Gastrocnemius medialis (tissue), 4 donors: Measurements from ENCODE around the gene RASSF10. TPM values are rescaled to one million over a fixed set of nuclear protein-coding genes. Genes with fewer than 3 reads are reported as not detected.

Experiments used
- ATAC-seq, 2 donors: fragments of 150-250 bp; one replicate each; pipeline ENCODE4 v1.9.1; 2016
- DNase-seq, 2 donors: peaks; one replicate each; pipeline ENCODE4 v3.0.0-alpha.2; 2019
- H3K27ac ChIP-seq, 4 donors: fragments of 200-600 bp; sonication (generic); 1 replicate in 1 of 4; 2 replicates in 3 of 4; pipeline ENCODE4 v1.5.1; 2016 to 2018; ENCODE audit warnings: mild to moderate bottlenecking in 2 of 4, moderate library complexity in 1 of 4
- H3K27me3 ChIP-seq, 3 donors: fragments of 200-600 bp; sonication (generic) in 2 of 3; 1 replicate in 1 of 3; 2 replicates in 2 of 3; pipeline versions ENCODE4 v1.5.1 to v1.6.0; 2016 to 2019; ENCODE audit warnings: mild to moderate bottlenecking in 1 of 3, moderate library complexity in 1 of 3
- H3K36me3 ChIP-seq, 2 donors: fragments of 200-600 bp; sonication (generic) in 1 of 2; one replicate each; pipeline ENCODE4 v1.5.1; 2017 to 2018
- H3K4me1 ChIP-seq, 2 donors: fragments of 200-600 bp; sonication (generic) in 1 of 2; one replicate each; pipeline ENCODE4 v1.5.1; 2016 to 2017; ENCODE audit warnings: mild to moderate bottlenecking in 2 of 2
- H3K4me3 ChIP-seq, 4 donors: fragments of 200-600 bp; sonication (generic) in 3 of 4; 1 replicate in 1 of 4; 2 replicates in 3 of 4; pipeline ENCODE4 v1.5.1; 2016 to 2019; ENCODE audit warnings: mild to moderate bottlenecking in 2 of 4
- H3K9me3 ChIP-seq, 3 donors: fragments of 200-600 bp; sonication (generic) in 2 of 3; 1 replicate in 1 of 3; 2 replicates in 2 of 3; pipeline ENCODE4 v1.5.1; 2016 to 2019
- POLR2A ChIP-seq, 2 donors: fragments of 450-650 bp; IDR thresholded peaks; one replicate each; pipeline ENCODE4 v1.6.1; 2017; ENCODE audit warnings: antibody characterized with exemption in 2 of 2, mild to moderate bottlenecking in 2 of 2, moderate library complexity in 2 of 2
- in situ Hi-C, 4 donors: fragments of 200-750 bp; cut with MboI; loops; one replicate each; pipeline versions ENCODE4 v1.15.0 to v1.8.0; 2017; ENCODE audit warnings: low sequenced_read_pairs in 4 of 4
- intact Hi-C: fragments of 100-400 bp; cut with DNase I; formaldehyde crosslinking; loops from one replicate; pipeline ENCODE4 v1.15.1; 2023; ENCODE audit warnings: low total_unique reads
- total RNA-seq, 4 donors: library from RNA; depleted of rRNA; stranded (reverse); fragments of >200 nt; gene quantifications; one replicate each; pipeline versions ENCODE4 v1.1.0 to v1.2.3, GENCODE V29; 2016
- TF ChIP-seq, protein P1 (sequence below), 5 experiments: fragments of 450-650 bp in 3 of 5; fragments of 200-600 bp in 2 of 5; sonication (generic) in 2 of 5; IDR thresholded peaks in 4 of 5; conservative IDR thresholded peaks in 1 of 5; 1 replicate in 4 of 5; 2 replicates in 1 of 5; pipeline ENCODE4 v1.5.1; 2016 to 2019; ENCODE audit warnings: antibody characterized with exemption in 5 of 5, mild to moderate bottlenecking in 3 of 5, moderate library complexity in 3 of 5

RASSF10 gene
- total RNA-seq, 4 donors from 2014 or later: 0.11 to 0.62 (median 0.25) TPM; not detected in 1

- DNase-seq (no peak), ATAC-seq (no peak)
- H3K4me3 ChIP-seq: no peak overlapping the region
- no peak overlapping the region for H3K27ac ChIP-seq
- H3K36me3 ChIP-seq: no peaks in the 10 kb centered on the region
- intact Hi-C loops (no loop called here), in situ Hi-C loops (no loop called here)
- H3K4me1 ChIP-seq: peaks cover 0 to 16% of the 10 kb centered on the region in 2 donors
- H3K27me3 ChIP-seq: peaks cover 47 to 70% (median 53%) of the 10 kb centered on the region in 3 donors
- no peaks in the 10 kb centered on the region for H3K9me3 ChIP-seq
- no peak for TF ChIP-seq POLR2A (IDR thresholded peaks at IDR 0.05)
- TF ChIP-seq, protein P1, sequence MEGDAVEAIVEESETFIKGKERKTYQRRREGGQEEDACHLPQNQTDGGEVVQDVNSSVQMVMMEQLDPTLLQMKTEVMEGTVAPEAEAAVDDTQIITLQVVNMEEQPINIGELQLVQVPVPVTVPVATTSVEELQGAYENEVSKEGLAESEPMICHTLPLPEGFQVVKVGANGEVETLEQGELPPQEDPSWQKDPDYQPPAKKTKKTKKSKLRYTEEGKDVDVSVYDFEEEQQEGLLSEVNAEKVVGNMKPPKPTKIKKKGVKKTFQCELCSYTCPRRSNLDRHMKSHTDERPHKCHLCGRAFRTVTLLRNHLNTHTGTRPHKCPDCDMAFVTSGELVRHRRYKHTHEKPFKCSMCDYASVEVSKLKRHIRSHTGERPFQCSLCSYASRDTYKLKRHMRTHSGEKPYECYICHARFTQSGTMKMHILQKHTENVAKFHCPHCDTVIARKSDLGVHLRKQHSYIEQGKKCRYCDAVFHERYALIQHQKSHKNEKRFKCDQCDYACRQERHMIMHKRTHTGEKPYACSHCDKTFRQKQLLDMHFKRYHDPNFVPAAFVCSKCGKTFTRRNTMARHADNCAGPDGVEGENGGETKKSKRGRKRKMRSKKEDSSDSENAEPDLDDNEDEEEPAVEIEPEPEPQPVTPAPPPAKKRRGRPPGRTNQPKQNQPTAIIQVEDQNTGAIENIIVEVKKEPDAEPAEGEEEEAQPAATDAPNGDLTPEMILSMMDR (IDR thresholded peaks at IDR 0.05 in 4 of 5, conservative IDR thresholded peaks at IDR 0.05 in 1 of 5): no peak
Observed at GRCh38 chr11:13007182-13008060, 1.7 kb upstream of the RASSF10 start.

DNA sequence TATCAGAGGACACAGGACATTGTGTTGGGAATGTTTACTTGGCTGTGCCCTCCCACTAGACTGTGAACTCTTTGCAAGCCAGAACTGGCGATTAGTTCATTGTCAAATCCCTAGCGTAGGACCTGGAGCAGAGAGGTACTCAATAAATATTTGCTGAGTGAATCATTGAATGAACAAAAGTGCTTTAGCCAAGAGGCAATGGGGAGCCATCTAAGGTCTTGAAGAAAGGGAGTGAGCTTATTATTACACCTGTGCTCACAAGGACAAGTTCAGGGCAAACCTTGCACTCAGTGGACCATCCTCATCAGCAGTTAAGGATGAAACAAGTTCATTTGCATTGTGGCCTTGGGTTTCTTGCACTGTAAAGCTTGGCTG is 1.1 kb upstream of the RASSF10 start:
- ATAC-seq (no peak), DNase-seq (no peak)
- Histone ChIP-seq H3K4me1 (peaks cover 0 to 16% of the 10 kb centered on the region in 2 donors), H3K27ac (no peak overlapping the region), H3K9me3 (no peaks in the 10 kb centered on the region), H3K27me3 (peaks cover 53 to 75% (median 58%) of the 10 kb centered on the region in 3 donors), H3K36me3 (no peaks in the 10 kb centered on the region), H3K4me3 (no peak overlapping the region)
- in situ Hi-C loops: no loop called here
- no peak for TF ChIP-seq POLR2A (IDR thresholded peaks at IDR 0.05)
- TF ChIP-seq, protein P1 (IDR thresholded peaks at IDR 0.05 in 4 of 5, conservative IDR thresholded peaks at IDR 0.05 in 1 of 5): no peak
- intact Hi-C loops: no loop called here

DNA sequence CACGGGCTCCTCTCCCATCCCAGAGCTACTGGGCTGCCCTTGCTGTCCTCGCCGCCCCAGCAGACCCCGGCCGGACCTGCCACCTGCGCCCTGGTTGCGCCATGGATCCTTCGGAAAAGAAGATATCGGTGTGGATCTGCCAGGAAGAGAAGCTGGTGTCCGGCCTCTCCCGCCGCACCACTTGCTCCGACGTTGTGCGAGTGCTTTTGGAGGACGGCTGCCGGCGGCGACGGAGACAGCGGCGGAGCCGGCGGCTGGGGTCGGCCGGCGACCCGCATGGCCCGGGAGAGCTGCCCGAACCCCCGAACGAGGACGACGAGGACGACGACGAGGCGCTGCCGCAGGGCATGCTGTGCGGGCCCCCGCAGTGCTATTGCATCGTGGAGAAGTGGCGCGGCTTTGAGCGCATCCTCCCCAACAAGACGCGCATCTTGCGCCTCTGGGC is 382 bp downstream of the RASSF10 start:
- peak in 1 of 2 donors; percentile 6 for TF ChIP-seq POLR2A (IDR thresholded peaks at IDR 0.05)
- TF ChIP-seq, protein P1 (IDR thresholded peaks at IDR 0.05 in 4 of 5, conservative IDR thresholded peaks at IDR 0.05 in 1 of 5): no peak
- ATAC-seq (no peak), DNase-seq (no peak)
- Histone ChIP-seq H3K4me3 (peak overlapping the region; percentile 46 to 61 (median 51)), H3K36me3 (no peaks in the 10 kb centered on the region), H3K4me1 (peaks cover 0 to 16% of the 10 kb centered on the region in 2 donors), H3K27ac (no peak overlapping the region), H3K9me3 (no peaks in the 10 kb centered on the region), H3K27me3 (peaks cover 56 to 76% (median 63%) of the 10 kb centered on the region in 3 donors)
- in situ Hi-C loops: no loop called here
- intact Hi-C loops: no loop called here

DNA sequence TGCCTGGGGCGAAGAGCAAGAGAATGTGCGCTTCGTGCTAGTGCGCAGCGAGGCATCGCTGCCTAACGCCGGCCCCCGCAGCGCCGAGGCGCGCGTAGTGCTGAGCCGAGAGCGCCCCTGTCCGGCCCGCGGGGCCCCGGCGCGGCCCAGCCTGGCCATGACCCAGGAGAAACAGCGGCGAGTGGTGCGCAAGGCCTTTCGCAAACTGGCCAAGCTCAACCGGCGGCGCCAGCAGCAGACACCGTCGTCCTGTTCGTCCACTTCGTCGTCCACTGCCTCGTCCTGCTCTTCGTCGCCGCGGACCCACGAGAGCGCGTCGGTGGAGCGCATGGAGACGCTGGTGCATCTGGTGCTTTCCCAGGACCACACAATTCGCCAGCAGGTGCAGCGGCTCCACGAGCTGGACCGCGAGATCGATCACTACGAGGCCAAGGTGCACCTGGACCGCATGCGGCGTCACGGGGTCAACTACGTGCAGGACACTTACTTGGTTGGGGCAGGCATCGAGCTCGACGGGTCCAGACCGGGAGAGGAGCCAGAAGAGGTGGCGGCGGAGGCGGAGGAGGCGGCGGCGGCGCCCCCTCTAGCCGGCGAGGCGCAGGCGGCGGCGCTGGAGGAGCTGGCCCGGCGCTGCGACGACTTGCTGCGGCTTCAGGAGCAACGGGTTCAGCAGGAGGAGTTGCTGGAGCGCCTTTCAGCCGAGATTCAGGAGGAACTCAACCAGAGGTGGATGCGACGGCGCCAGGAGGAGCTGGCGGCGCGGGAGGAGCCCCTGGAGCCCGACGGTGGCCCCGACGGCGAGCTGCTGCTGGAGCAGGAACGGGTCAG is 1.0 kb downstream of the RASSF10 start:
- Histone ChIP-seq H3K27ac (no peak overlapping the region), H3K4me3 (peak overlapping the region; percentile 46 to 61 (median 51)), H3K4me1 (peaks cover 0 to 16% of the 10 kb centered on the region in 2 donors), H3K36me3 (no peaks in the 10 kb centered on the region), H3K9me3 (no peaks in the 10 kb centered on the region), H3K27me3 (peaks cover 56 to 74% (median 63%) of the 10 kb centered on the region in 3 donors)
- no peak for DNase-seq
- ATAC-seq: no peak
- in situ Hi-C loops: no loop called here
- intact Hi-C loops: no loop called here
- no peak for TF ChIP-seq POLR2A (IDR thresholded peaks at IDR 0.05)
- TF ChIP-seq, protein P1 (IDR thresholded peaks at IDR 0.05 in 4 of 5, conservative IDR thresholded peaks at IDR 0.05 in 1 of 5): no peak
